GM21529 (cell line): Measurements from ENCODE around the gene LAYN.

Experiments used
- ATAC-seq: cut with Tn5 transposase; IDR thresholded peaks from one replicate; pipeline ENCODE4 v1.9.1; 2021; ENCODE audit not compliant: unreplicated experiment

The LAYN gene

DNA sequence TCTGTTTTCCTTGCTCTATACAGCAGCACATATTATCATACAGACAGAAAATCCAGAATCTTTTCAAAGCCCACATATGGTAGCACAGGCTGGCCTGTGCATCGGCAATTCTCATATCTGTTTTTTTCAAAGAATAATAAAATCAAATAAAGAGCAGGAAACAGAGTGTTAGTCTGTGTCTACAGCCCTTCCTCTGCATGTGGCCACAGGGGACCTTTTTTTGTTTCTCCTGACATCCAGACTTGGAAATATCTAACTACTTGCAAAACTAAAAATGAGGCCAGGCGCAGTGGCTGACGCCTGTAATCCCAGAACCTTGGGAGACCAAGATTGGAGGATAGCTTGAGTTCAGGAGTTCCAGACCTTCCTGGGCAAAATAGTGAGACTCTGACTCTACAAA is 20.3 kb downstream of the LAYN start:
- ATAC-seq, result no peak

DNA sequence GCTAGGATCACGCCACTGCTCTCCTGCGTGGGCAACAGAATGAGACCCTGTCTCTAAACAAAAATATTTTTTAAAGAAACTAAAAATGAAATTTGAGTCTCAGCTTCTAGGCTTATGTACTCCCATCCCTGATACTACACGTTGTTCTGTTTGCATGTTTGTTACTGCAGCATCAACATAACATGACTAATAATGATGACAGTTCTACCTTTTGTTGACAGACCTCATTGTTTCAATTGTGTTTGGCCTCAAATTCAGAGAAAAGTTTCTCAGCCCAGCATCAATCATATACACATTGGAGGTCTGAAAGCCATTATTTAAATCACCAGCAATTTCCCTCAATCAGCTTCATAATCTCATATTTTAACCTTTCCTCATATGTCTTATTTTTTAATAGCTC is 20.8 kb downstream of the LAYN start:
- no peak for ATAC-seq

DNA sequence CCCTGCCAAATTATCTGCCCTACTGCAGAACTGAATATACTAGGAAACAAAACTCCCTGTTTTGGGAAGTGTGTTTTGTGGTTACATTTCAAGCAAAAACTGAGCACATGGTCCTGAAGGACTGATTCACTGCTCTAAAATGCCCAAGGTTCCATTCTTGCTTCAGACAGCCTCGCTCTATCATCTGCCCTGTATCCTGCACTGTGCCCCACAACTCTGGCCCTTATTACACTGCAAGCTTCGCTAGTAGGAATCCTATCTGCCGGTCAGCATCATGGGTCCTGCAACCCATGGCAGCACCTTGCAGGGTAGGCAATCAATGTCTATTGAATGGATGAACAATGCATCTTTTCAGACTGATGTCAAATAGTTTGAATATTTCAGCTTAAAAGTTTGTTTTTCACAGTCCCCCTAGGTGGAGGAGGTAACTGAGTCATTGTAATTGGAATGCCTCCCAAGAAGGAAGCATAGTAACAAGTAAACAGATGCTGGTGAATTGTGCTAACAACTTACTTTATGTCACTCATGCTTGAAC is 21.3 kb downstream of the LAYN start:
- no peak for ATAC-seq

DNA sequence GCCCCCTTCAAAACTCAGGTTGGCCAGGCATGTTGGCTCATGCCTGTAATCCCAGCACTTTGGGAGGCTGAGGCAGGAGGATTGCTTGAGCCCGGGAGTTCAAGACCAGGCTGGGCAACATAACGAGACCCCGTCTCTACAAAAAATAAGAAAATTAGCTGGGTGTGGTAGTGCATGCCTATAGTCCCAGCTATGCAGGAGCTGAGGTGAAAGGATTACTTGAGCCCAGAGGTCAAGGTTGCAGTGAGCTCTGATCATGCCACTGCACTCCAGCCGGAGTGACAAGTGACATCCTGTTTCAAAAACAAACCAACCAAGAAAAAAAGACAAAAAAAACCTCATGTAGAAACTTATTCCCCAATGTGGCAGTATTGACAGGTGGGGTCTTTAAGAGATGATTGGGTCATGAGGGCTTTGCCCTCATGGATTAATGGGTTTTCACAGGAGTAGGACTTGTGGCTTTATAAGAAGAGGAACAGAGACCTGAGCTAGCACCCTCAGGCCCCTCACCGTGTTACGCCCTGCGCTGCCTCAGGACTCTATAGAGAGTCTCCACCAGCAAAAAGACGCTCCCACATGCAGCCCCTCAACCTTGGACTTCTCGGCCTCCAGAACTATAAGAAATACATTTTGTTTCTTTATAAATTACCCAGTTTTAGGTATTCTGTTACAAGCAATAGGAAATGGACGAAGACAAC is 22.3 kb downstream of the LAYN start:
- no peak for ATAC-seq

DNA sequence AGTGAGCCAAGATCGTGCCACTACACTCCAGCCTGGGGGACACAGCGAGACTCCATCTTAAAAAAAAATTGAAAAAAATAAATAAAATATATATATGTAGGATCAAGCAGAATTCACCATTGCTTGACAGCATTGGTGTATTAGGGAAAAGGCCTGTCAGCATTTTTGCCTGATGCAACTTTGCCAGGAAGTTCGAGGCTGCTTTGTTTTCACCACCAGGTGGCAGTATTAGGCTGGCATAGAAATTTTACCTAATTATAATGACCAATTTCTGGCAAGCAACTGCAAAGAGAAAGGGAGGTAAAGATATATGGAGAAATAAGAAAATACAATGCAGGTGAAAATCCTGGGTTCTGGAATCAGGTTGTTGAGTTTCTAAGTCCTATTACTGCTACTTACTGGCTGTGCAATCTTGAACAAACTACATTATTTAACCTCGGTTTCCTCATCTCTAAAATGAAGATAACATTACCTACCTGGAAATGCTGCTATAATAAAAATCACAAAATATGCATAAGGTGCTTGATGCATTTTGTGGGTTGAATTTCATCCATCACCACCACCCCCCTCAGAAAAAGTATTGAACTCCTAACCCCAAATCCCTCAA is 24.7 kb downstream of the LAYN start:
- ATAC-seq, result no peak

DNA sequence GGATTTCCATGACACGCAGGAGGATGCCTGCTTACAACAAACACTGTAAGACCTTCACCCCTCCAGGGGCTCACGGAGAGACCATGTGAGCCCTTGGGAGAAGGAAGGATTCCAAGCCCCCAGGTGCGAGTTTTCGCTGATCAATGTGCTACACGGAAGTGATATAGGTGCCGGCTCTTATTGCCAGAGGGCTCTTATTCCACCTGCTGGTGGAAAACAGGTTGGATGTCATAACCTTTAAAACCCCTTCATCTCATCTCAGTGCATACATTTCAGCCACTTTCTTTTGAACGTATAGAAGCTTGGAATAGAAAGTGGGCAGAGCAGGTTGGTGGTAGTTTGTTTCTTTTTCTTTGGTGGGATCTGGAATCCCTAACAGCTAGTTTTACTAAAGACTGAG is 25.8 kb downstream of the LAYN start:
- no peak for ATAC-seq

DNA sequence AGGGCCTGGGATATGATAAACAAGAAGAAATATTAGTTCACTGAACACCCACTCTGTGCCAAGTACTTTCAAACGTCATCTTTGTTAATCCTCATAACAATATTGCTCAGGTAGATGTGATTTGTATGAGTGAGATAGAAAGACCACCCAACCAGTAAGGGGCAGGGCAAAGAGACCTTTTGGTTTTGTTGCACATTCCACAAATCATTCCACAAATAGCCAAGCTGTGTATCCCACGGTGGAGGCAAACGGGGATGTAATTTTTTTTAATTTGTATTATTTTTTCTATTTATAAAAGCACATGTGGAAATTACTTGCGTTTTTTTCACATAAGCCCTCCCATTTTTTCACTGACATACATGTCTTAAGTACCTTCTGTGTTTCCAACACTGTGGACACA is 29.0 kb downstream of the LAYN start:
- no peak for ATAC-seq

DNA sequence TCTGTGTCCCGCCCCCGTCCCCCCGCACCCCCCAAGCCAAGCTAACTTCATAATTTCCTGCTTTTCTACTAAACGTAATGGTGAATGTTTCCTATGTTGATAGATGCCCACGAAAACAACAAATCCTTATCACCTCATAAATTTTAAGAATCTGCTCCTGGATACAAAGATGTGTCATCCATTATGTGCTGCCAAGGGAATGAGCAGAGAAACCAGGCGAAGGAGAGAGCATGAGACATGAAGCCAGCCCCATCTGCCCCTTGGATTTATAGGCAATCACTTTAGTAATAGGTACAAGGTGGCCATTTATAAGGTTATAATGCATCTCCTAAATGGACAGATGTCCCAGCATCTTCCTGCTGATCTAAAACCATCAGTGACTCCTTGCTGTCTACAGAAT is 30.3 kb downstream of the LAYN start:
- no peak for ATAC-seq

DNA sequence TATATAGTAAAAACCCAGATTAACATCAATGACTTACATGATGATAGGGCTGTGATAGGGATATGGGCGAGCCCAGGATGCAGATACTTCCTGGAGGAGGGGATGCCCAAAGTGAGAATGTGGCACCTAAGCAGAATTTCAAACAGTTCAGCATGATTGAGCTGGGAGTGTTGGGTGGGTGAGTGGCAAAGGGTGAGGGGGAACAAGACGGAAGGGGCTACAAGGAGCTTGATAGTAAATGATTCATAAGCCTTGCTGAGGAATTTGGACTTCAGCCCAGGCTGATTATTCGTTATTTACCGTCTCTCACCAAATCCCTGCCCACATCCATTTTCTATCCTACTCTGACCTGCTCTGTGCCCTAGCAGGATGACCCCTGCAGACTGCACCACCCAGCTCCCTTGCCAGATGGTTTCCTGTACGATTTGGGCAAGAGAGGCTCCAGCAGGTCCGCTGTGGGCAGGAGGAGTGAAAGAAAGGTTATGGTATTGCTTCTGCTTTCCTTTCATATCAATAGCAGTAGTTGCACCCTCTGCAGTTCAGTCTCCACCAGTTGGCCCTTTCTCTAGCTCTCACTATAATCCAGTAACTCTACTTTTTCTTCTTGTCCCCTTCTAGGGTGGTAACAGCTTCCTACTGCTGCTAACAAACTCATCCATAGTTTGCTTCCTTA is 31.4 kb downstream of the LAYN start:
- ATAC-seq, result no peak

DNA sequence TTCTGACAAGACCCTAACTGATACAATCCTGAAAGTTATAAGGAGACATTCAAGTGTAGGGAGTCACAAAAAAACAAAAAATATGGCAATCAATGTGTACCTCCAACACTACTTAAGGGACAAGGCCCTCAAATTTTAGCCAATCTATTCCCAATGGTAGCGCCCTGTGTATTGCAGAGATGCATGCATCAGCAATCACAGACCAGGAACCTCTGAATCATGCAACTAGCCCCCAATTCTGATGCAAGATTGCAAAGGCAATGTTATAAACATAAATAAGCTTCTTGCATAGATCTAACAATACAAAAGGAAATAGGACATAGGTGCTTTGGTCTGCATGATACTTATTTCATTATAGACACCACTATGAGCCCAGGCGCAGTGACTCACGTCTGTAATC is 32.1 kb downstream of the LAYN start:
- no peak for ATAC-seq

DNA sequence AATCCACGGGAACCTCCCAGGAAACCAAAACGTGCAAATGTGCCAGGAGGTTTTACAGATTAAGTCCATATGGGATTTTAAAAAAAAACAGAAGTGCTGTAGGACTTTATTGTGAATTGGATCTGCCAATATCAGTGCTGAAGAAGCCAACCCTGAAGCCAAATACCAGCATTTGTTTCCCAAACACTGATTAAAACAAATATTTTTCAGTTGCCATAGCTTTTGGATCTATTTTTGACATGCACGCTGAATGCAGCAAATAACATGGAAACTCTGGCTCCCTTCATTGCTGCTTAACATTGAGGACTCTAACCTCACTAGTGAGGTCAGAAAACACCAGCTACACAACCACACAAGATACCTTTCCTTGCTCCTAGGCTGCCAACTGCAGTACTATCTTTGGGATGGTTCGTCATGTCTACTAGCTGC is 33.3 kb downstream of the LAYN start:
- no peak for ATAC-seq

DNA sequence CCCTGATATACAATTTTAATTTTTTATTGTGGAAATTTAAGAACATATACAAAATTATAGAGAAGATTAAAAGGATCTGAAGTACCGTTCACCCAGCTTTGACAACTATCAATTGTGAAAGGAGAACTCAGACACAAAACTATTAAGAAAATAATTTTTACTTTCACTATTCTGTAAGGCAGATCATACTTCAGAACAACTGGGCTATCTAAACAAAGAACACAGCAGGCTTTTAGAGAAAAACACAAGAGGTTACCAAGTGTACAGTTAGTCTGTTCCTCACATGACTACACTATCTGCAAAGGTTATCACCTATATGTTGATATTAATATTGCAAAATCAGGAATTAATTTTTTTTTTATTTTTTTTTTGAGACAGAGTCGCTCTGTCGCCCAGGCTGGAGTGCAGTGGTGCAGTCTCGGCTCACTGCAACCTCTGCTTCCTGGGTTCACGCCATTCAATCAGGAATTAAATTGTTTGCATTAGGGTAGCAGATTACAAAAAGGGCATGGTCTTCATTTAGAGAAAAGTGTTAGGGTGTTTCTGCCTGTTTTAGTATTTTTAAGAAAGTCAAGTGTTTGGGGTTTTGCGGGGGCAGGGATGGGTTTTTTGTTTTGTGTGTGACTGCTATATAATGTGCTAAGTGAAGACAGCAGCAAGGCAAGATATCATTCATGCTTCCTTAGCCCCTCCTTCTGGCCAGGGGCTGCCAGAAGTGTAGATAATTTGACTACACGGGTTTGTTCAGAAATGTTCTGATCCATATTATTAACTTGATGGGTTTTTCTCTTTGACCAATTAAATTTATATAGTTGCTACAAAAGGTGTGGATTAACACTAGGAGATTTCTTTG is 34.1 kb downstream of the LAYN start:
- no peak for ATAC-seq

DNA sequence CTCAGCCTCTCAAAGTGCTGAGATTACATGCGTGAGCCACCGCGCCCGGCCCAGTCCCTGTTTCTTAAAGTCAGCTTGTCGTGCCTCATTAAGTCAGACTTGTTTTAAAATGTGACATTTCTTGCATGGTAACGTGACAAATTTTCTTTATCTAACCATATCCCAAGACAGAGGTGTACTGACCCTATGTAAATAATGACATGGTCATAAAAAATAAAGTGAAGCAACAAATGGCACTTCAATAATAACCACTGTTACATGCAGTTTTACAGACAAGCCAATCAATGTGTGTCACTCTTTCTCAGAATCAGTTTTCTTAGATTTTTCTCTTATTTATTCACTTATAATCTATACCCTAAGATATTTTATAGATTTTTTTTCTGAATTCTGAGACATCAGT is 35.2 kb downstream of the LAYN start:
- no peak for ATAC-seq

DNA sequence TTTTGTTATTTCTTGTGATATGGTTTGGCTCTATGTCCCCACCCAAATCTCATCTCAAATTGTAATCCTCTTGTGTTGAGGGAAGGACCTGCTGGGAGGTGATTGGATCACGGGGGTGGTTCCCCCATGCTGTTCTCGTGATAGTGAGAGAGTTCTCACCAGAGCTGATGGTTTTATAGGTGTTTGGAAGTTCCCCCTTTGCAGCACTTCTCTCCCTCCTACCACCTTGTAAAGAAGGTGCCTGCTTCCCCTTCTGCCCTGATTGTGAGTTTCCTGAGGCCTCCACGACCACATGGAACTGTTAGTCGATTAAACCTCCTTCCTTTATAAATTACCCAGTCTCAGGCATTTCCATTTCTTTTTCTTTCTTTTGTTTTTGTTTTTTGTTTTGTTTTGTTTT is 37.3 kb downstream of the LAYN start:
- ATAC-seq, result no peak

DNA sequence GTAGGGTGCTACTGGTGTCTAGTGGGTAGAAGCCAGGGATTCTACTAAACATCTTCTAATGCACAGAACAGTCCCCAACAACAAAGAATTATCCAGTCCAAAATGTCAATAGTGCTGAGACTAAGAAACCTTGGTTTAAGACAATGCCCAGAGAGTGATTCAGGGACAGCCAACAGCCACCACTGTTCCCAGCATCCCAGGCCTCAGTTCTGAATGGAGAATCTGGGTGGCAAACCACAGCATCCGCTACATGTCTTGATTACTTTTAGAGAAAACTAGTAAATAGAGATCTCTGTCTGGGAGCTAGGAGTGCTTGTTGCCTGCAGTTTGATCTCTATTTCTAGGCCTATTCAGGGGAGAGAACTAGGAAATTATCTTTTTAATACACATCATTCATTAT is 40.8 kb downstream of the LAYN start:
- no peak for ATAC-seq

DNA sequence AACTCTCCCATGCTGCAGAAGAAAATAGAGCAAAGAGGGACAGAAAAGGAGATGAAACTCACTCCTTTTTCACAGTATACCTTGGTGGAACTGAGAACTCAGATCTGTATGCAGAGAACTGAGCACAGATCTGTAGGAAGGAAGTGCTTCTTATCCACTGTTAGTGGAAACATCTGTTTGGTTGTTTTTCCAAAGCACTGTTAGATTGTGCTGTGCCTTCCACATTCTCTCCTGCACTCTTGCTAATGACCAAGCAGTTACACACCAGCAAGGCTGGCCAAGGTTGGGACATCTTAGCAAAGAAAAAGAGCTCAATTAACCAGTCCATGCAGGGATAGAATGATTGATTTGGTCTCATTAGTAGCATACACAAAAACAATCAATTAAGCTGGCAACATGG is 41.6 kb downstream of the LAYN start:
- ATAC-seq, result no peak

DNA sequence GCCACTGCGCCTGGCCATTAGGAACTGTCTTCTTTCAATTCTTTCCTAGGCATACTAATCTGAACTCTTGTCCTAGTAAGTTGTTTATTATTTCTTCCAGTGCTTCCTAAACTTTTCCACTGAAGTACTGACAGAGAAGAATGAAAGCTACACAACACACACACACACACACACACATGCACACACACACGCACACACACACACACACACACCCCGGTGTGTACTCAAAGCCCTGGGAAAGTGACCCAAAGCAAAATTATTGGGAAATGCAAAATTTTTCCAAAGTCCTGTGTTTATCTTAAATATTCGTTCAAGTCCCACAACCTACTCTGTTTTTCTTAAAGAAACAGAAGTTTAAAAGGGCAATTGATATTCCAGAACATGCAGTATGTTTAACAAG is 42.4 kb downstream of the LAYN start:
- no peak for ATAC-seq

DNA sequence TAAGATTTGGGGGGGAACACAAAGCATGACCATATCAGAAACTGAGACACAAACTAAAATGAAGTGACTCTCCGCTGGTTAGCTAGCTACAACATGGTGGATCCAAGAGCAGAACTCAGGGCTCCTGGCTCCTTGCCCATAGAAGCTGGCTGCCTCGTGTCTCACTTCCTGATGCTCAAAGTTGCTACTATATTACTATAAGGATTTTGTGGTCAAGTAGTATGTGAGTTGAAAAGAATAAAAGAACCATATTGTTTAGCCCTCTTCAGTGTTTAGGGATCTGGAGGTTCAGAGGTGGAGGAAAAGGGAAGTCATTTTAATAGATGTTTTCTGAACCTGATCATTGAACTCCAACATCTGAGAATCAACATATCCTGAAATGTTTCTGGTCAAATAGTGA is 44.9 kb downstream of the LAYN start:
- ATAC-seq, result no peak

DNA sequence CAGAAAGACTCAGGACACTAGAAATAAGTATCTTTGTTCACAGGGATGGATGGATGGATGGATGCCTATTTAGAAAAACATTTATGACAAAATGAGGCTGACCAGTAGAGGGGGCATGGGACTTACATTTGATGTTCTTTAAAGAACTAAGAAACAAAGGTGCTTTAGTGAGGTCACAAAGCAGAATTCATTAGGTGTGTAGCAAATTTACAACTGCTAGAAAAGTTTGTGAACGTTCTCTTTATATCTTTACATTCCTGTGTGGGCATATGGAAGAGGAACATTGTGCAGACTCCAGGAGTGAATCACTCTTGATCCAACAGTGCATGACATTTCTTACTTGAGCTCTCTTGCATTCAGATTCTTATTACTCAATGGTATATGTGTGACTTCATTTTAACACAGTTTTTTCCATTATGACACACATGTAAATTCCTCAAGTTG is 45.9 kb downstream of the LAYN start:
- no peak for ATAC-seq

DNA sequence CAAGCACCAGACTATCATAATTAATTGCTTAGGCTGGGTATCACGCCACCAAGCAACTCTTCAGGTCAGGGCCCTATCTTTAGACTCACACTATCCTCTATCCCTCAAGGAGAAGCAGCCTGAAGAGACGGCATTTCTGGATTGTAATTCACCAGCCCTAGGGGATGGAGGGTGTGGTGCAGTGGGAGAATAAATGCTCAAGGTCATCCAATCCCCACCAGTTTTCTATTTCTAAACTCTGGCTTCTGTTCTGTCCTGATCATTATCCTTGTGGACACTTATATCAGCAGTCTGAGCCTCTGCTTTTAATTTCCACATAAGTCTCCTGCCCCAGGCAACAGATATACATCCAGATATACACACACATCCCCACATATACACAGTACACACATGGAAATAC is 48.6 kb downstream of the LAYN start:
- ATAC-seq, result no peak

DNA sequence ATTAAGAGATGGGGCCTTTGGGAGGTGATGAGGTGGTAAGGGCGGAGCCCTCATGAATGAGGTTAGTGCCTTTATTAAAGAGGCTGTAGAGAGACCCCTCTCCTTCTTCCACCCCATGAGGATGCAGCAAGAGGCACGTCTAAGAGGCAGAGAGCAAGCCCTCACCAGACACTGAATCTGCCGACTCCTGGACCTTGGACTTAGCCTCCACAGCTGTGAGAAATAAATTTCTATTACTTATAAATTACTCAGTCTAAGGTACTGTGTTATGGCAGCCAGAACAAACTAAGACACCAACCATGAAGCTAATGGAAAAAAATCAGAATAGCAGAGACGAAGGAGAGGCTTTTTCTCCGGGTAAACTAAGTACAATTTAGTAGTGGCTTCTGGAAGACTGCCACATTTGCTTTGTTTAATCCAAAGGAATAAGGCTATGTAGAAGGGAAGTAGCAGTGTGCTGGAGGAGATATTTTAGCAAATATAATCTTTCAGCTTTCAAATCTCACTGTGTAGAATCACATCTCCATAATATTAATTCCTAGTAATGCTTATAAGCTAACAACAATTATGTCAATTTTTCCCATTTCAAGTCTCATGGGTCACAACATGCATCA is 49.5 kb downstream of the LAYN start:
- ATAC-seq, result no peak
